ENCODE data around the gene PIGM.

PIGM gene

GRCh38 chr1:160031365-160032164 is at the start of gene PIGM:
Gene PIGM (minus strand): TSS chr1:160031990. CDS start chr1:160031739, 251 bp downstream.
- peak; percentile 91 for DNase-seq (ENCODE audit: low read depth in 2 of 2)

- no peak for DNase-seq (ENCODE audit: low read depth in 2 of 2)
Observed at GRCh38 chr1:160081261-160081936, 49.6 kb upstream of the PIGM start, which contains the start of gene KCNJ9. Gene KCNJ9 (plus strand): TSS chr1:160081538. CDS start chr1:160084031, 2,493 bp downstream.

GRCh38 chr1:160080381-160081100 is 48.8 kb upstream of the PIGM start:
- no peak for DNase-seq (ENCODE audit: low read depth in 2 of 2)

GRCh38 chr1:160079448-160079847 is 47.7 kb upstream of the PIGM start:
- no peak for DNase-seq (ENCODE audit: low read depth in 2 of 2)

- peak; percentile 36 to 46 for DNase-seq (ENCODE audit: low read depth in 2 of 2)
Observed at GRCh38 chr1:160078512-160079195, 46.9 kb upstream of the PIGM start.

GRCh38 chr1:160077486-160077885 is 45.7 kb upstream of the PIGM start:
- DNase-seq (ENCODE audit: low read depth in 2 of 2), result no peak

- DNase-seq (ENCODE audit: low read depth in 2 of 2), result no peak
Observed at GRCh38 chr1:160076295-160076694, 44.5 kb upstream of the PIGM start.

- no peak for DNase-seq (ENCODE audit: low read depth in 2 of 2)
Observed at GRCh38 chr1:160075836-160076235, 44.0 kb upstream of the PIGM start.

- no peak for DNase-seq (ENCODE audit: low read depth in 2 of 2)
Observed at GRCh38 chr1:160074865-160075264, 43.1 kb upstream of the PIGM start.

GRCh38 chr1:160071289-160071688 is 39.5 kb upstream of the PIGM start:
- DNase-seq (ENCODE audit: low read depth in 2 of 2), result no peak

- DNase-seq (ENCODE audit: low read depth in 2 of 2), result peak; percentile 54 to 60
Observed at GRCh38 chr1:160070243-160071163, 38.7 kb upstream of the PIGM start.

- no peak for DNase-seq (ENCODE audit: low read depth in 2 of 2)
Observed at GRCh38 chr1:160069460-160070231, 37.9 kb upstream of the PIGM start, which contains the start of gene KCNJ10. Gene KCNJ10 (minus strand): TSS chr1:160070160. CDS start chr1:160042532, 27,628 bp downstream.

GRCh38 chr1:160068225-160068624 is 36.4 kb upstream of the PIGM start:
- no peak for DNase-seq (ENCODE audit: low read depth in 2 of 2)

GRCh38 chr1:160066829-160067745 is 35.3 kb upstream of the PIGM start:
- DNase-seq (ENCODE audit: low read depth in 2 of 2), result no peak

- DNase-seq (ENCODE audit: low read depth in 2 of 2), result no peak
Observed at GRCh38 chr1:160064746-160065145, 33.0 kb upstream of the PIGM start.

- no peak for DNase-seq (ENCODE audit: low read depth in 2 of 2)
Observed at GRCh38 chr1:160064164-160064563, 32.4 kb upstream of the PIGM start.

- no peak for DNase-seq (ENCODE audit: low read depth in 2 of 2)
Observed at GRCh38 chr1:160063176-160063575, 31.4 kb upstream of the PIGM start.

GRCh38 chr1:160062230-160062532 is 30.4 kb upstream of the PIGM start:
- no peak for DNase-seq (ENCODE audit: low read depth in 2 of 2)
